GM11168 (cell line): ENCODE results near the gene HOXD8.

Experiments
- in situ Hi-C: fragments of 300-500 bp; cut with MboI; formaldehyde crosslinking; loops from one replicate; pipeline ENCODE4 v1.12.0; 2022; ENCODE audit warnings: low sequenced_read_pairs; ENCODE audit not compliant: unreplicated experiment

The HOXD8 gene

GRCh38 chr2:176128982-176129796 lies at the start of gene HOXD8:
Gene HOXD8 (plus strand): TSS chr2:176129705. CDS start chr2:176130367, 662 bp downstream.
- in situ Hi-C loops, result loop anchor here (10.0 to 25.0 kb wide), 4 partner anchors 433 to 1016 kb away; no protein-coding TSS in a partner anchor

GRCh38 chr2:176079831-176080539 lies 49.5 kb upstream of the HOXD8 start:
- in situ Hi-C loops, result no loop called here

DNA sequence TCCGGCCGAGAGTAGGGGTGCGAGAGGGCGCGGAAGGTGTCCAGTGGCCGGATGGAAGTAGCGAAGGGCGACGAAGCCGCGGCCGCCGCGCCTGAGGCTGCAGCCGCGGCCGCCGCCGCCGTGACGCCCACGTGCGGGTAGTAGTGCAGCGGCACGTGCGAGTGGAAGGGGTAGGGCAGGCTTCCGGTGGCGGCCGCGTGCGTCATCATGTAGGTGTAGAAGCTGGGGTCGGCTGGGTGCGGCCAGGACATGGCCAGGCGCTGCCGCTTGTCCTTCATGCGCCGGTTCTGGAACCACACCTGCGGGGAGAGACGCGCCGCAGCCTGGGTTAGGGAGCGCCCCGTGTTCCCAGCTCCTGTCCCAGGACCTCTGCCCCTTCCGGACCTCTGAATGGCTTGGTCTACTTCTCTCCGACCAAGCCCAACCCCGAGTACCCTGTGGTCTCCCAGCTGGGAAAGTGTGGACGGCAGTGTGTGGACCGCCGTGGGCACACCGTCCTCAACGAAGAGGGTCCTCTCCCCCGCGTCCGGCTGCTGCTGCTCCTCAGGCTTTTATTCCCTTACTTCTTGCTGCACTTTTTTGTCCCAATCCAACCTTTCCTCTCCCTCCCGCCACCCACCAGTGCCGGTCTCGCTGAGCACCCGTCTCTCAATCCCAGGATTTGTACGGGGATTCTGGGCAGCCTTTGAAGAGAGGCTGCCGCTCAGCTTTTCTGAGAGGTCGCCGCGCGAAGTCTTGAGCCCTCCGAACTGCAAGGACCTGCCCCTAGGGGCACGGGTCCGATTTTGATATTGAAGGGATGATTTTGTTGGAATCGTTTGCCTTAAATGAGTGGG lies 48.7 kb upstream of the HOXD8 start:
- in situ Hi-C loops, result no loop called here

- in situ Hi-C loops, result no loop called here
These were observed 48.1 kb upstream of the HOXD8 start for GRCh38 chr2:176081376-176081836.

GRCh38 chr2:176081837-176082524 lies 47.5 kb upstream of the HOXD8 start:
- in situ Hi-C loops, result no loop called here

- in situ Hi-C loops, result no loop called here
These were observed 47.0 kb upstream of the HOXD8 start for GRCh38 chr2:176082525-176082823.

DNA sequence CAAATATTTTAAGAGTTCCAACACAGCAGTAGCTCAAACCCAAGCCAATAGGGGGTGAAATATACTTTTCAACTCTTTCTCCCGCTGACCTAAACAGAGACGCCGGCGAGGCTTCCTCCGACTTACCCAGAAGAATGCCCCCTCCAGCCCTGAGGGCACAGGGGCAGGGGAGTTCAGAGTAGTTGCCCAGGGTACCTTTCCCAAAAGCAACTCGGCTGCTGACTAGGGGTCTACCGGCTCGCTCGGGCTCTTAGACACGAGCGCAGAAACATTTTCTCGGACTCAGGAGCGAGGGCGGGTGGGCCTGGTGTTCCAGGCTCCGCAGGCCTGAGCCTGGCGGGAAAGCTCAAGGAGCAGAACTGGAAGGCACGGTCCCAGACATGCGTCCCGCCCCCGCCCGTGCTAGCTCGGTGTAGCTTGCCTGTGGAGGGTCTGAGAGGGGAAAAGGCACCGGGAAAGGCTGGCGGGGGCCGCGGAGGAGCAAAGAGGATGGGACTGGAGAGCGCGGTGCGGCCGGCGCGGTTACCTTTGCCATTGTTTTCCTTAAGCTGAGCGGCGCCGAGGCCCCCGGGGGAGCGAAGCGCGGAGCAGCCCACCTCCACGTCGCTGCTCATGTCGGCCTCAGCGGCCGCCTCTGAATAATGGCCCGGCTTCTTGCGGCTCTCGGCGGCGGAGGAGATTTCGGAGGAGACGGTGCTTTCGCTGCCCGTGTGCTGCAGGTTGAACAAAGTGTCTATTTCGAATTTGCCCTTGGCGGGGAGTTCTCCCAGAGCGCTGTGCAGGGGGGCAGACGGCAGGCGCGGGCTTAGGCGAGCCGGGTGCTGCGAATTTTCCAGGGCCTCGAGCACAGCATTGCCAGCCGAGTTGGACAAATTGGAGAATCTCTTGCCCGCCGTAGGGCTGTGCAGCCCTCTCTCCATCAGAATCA lies 46.4 kb upstream of the HOXD8 start:
- in situ Hi-C loops, result no loop called here

DNA sequence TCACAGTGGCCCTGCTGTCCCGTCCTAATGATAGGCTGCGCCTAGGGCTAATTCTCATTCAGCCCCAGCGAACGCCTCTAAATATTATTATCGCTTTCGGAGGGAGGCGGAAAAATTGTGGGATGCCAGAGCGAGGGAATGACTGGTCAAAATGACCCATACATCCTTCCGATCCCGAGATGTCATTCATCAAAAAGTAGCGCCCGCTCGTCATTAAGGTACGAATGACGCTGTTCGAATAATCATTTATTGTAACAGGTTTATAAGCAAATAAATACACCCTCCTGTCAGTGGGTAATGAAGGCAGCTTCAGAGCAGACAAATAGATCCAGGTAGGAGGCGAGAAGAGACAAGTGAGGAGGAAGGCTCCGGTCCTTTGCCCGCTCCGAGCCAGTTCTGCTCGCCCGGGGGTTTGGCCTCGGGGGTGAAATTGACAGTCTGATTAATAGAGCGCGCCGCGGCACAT lies 45.7 kb upstream of the HOXD8 start, which contains the start of gene EVX2:
TSS of gene EVX2 (minus strand) at position 167 of the 466 bp plus-strand sequence. CDS start 186 bp downstream, outside the sequence.
- in situ Hi-C loops, result no loop called here

- in situ Hi-C loops, result no loop called here
These were observed 44.8 kb upstream of the HOXD8 start for GRCh38 chr2:176084611-176085119.

GRCh38 chr2:176085120-176085788 lies 44.3 kb upstream of the HOXD8 start:
- in situ Hi-C loops, result no loop called here

- in situ Hi-C loops, result no loop called here
These were observed 43.4 kb upstream of the HOXD8 start for GRCh38 chr2:176085861-176086771.

DNA sequence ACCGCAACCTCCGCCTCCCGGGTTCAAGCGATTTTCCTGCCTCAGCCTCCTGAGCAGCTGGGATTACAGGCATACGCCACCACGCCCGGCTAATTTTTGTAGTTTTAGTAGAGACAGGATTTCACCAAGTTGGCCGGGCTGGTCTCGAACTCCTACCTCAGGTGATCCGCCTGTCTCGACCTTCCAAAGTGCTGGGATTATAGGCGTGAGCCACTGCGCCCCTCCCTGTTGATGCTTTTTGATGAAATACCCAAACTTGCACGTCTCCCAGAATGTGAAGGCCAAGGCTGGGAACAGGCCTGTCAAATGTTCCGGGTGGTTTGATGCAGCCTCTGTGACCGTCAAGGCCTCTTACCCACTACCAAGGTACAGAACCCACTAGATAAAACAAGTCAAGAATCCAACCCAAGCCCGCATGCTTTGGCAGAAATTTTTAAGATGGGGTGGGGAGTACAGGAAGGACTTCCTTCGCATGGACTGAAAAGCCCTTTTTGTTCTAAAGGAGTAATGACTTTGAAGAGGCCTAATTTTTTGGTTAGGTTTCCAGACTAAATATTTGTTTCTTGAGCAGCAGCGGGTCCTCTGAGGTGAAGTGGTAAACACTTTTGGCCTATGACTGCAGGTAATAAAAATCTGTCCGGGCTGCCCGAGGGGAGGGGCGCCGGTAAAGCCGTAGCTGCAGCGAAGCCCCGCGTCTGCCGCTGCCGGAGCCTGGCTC lies 42.0 kb upstream of the HOXD8 start:
- in situ Hi-C loops, result no loop called here

GRCh38 chr2:176088048-176088936 lies 41.2 kb upstream of the HOXD8 start:
- in situ Hi-C loops, result no loop called here

DNA sequence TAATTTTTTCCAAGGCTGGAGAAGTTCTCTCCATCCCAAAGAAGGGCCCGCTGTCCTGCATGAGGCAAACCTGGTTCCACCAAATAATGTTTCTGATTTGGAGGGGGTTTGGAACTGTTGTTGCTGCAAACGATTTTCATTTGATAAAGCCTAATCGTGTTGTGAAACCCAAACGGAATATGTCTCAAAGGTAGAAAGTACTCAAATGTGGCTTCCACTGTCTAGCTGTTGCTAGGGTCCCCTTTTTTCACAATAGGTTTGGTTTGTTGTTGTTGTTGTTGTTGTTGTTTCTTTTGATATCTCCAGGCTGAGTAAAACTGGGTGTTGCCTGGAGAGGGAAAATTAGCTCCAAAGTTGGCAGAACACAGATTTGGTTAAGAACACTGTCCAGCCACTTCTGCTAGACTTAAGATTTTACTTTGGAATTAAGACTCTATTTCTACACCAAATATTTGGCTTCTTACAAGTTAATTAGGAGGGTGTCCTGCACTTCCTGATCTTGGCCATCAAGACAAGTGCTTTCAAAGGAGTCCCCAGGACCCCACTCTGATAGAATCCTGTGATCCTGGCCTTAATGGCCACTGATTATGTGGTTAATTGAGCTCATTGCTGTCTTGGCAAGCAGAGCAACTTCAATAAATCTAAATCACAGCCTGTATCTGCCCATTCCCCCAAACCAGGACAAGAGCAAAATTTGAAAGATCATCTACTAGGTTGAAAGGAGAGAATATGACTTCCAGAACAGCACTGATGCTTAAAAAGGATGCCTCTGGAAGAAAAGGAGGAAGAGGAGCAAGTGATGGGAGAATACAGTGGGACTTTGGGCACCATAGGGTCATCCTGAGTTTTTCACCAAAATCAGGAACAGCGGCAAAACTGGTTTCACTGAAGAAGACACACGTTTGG lies 40.3 kb upstream of the HOXD8 start:
- in situ Hi-C loops, result no loop called here
